ENCODE measurements around the gene SPCS1.
"Not testable (repeated sequence)": the region's sequence is repeated elsewhere in the genome, so short reads cannot be mapped to it uniquely, and the experiment has no call there.

SPCS1 gene

DNA sequence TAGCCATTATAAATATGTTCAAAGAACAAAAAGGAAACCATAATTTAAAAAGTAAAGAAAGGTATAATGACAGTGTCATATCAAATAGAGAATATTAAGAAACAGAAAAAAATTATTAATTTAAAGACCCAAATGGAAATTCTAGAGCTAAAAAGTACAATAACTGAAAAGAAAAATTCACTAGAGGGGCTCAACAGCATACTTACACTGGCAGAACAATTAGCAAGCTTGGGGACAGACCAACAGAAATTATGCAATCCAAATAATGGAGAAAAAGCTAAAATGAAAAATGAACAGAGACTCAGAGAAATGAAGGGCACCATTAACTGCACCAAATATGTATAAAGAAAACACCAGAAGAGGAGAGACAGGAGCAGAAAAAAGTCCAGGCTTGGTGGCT is 13.7 kb downstream of the SPCS1 start:
- no peaks in the 10 kb centered on the region for H3K4me1 ChIP-seq (ENCODE audit: control insufficient read depth, insufficient read depth, low read length)
- no peaks in the 10 kb centered on the region for H3K9me3 ChIP-seq (ENCODE audit: control insufficient read depth, insufficient read depth, low read length)
- no peak overlapping the region for H3K9ac ChIP-seq (ENCODE audit: low read depth, low read length)
- no peaks in the 10 kb centered on the region for H3K36me3 ChIP-seq (ENCODE audit: control insufficient read depth, insufficient read depth, low read length)
- no peak overlapping the region for H3K4me3 ChIP-seq (ENCODE audit: low read depth, low read length)
- H3K27me3 ChIP-seq (ENCODE audit: control insufficient read depth, insufficient read depth, low read length): no peaks in the 10 kb centered on the region

DNA sequence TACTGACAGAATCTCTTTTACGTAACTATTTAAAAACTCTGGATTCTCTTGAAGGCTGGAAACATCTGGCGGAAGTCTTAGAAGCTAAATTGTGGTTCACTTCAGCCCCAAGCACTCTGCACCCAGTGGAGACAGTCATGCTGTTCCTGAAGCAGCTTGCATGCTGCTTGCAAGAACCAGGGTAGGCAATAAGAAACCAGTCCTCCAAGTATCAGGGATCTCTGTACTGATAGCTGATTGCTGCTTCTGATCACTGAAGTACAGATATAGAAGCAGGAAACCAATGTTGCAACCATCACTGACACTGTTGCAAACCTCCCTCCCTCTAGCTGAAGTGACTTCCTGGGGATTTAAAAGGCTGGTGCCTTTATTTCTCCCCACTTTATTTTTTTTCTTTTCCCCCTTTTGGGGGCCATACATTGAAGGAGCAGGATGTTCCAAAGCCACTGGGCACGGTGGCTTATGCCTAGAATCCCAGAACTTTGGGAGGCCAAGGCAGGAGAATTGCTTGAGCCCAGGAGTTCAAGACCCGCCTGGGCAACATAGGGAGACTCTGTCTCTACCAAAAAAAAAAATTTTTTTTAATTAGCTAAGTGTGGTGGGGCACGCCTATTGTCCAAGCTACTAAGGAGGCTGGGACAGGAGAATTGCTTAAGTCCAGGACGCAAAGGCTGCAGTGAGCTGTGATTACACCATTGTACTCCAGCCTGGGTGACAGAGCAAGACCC is 15.3 kb downstream of the SPCS1 start:
- Histone ChIP-seq H3K9ac (ENCODE audit: low read depth, low read length) (no peak overlapping the region), H3K4me1 (ENCODE audit: control insufficient read depth, insufficient read depth, low read length) (no peaks in the 10 kb centered on the region), H3K9me3 (ENCODE audit: control insufficient read depth, insufficient read depth, low read length) (no peaks in the 10 kb centered on the region), H3K36me3 (ENCODE audit: control insufficient read depth, insufficient read depth, low read length) (no peaks in the 10 kb centered on the region), H3K4me3 (ENCODE audit: low read depth, low read length) (no peak overlapping the region), H3K27me3 (ENCODE audit: control insufficient read depth, insufficient read depth, low read length) (no peaks in the 10 kb centered on the region)

DNA sequence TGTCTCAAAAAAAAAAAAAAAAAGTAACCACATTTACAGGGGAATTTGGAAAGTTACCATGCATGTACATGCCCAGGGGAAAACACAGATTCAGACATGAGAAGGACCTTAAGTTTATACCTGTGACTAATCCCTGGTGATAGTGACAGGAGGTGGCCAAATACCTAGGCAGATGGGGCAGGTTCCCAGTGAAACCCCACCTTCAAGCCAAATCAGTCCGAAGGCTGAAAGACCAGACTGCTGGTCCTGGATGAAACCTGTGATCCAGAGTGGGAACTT is 15.8 kb downstream of the SPCS1 start:
- Histone ChIP-seq H3K9me3 (ENCODE audit: control insufficient read depth, insufficient read depth, low read length) (no peaks in the 10 kb centered on the region), H3K4me1 (ENCODE audit: control insufficient read depth, insufficient read depth, low read length) (no peaks in the 10 kb centered on the region), H3K4me3 (ENCODE audit: low read depth, low read length) (no peak overlapping the region), H3K36me3 (ENCODE audit: control insufficient read depth, insufficient read depth, low read length) (no peaks in the 10 kb centered on the region), H3K27me3 (ENCODE audit: control insufficient read depth, insufficient read depth, low read length) (no peaks in the 10 kb centered on the region), H3K9ac (ENCODE audit: low read depth, low read length) (no peak overlapping the region)

DNA sequence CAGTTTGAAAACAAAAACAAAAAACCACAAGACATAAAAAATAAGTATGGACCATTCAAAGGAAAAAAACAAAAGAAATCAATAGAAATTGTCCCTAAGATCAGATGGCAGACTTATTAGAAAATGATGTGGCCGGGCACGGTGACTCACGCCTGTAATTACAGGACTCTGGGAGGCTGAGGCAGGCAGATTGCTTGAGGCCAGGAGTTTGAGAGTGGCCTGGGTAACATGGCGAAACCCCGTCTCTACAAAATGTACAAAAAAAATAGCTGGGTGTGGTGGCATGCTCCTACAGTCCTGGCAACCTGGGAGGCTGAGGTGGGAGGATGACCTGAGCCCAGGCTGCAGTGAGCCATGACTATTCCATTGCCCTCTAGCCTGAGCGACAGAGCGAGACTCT is 16.6 kb downstream of the SPCS1 start:
- Histone ChIP-seq H3K36me3 (ENCODE audit: control insufficient read depth, insufficient read depth, low read length) (no peaks in the 10 kb centered on the region), H3K9me3 (ENCODE audit: control insufficient read depth, insufficient read depth, low read length) (no peaks in the 10 kb centered on the region), H3K4me1 (ENCODE audit: control insufficient read depth, insufficient read depth, low read length) (no peaks in the 10 kb centered on the region), H3K4me3 (ENCODE audit: low read depth, low read length) (no peak overlapping the region), H3K9ac (ENCODE audit: low read depth, low read length) (no peak overlapping the region), H3K27me3 (ENCODE audit: control insufficient read depth, insufficient read depth, low read length) (no peaks in the 10 kb centered on the region)

DNA sequence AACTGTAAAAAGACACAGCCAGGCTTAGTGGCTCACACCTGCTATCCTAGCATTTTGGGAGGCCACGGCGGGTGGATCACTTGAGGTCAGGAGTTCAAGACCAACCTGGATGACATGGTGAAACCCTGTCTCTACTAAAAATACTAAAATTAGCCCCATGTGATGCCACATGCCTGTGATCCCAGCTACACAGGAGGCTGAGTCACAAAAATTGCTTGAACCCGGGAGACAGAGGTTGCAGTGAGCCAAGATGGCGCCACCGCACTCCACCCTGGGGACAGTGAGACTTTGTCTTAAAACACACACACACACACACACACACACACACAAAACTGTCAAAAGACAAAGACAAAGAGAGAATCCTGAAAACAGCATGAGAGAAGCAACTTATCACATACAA is 18.0 kb downstream of the SPCS1 start:
- Histone ChIP-seq H3K9ac (ENCODE audit: low read depth, low read length) (no peak overlapping the region), H3K9me3 (ENCODE audit: control insufficient read depth, insufficient read depth, low read length) (no peaks in the 10 kb centered on the region), H3K36me3 (ENCODE audit: control insufficient read depth, insufficient read depth, low read length) (no peaks in the 10 kb centered on the region), H3K27me3 (ENCODE audit: control insufficient read depth, insufficient read depth, low read length) (no peaks in the 10 kb centered on the region), H3K4me3 (ENCODE audit: low read depth, low read length) (no peak overlapping the region), H3K4me1 (ENCODE audit: control insufficient read depth, insufficient read depth, low read length) (no peaks in the 10 kb centered on the region)

DNA sequence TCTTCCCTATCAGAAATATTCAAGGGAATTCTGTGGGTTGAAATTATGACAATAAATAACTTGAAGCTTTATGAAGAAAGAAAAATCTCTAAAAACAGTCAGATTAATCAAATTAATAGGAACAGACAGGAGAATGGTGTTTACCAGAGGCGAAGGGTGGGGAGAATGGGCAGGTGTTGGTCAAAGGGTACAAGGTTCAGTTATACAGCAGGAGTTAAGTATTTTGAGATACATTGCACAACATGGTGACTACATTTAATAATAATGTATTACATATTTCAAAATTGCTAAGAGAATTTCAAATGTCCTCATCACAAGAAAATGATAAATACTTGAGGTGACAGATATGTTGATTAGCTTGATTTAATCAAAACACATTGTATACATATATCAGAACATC is 18.6 kb downstream of the SPCS1 start:
- H3K9ac ChIP-seq (ENCODE audit: low read depth, low read length): no peak overlapping the region
- H3K4me3 ChIP-seq (ENCODE audit: low read depth, low read length): no peak overlapping the region
- H3K9me3 ChIP-seq (ENCODE audit: control insufficient read depth, insufficient read depth, low read length): no peaks in the 10 kb centered on the region
- H3K27me3 ChIP-seq (ENCODE audit: control insufficient read depth, insufficient read depth, low read length): no peaks in the 10 kb centered on the region
- no peaks in the 10 kb centered on the region for H3K36me3 ChIP-seq (ENCODE audit: control insufficient read depth, insufficient read depth, low read length)
- no peaks in the 10 kb centered on the region for H3K4me1 ChIP-seq (ENCODE audit: control insufficient read depth, insufficient read depth, low read length)

DNA sequence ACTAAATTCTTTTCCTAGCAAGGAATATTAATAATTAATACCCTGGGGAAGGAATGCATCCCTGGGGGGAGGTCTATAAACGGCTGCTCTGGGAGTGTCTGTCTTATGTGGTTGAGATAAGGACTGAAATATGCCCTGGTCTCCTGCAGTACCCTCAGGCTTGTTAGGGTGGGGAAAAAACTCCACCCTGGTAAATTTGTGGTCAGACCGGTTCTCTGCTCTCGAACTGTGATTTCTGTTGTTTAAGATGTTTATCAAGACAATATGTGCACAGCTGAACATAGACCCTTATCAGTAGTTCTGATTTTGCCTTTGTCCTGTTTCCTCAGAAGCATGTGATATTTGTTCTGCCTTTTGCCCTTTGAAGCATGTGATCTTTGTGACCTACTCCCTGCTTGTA is 22.8 kb downstream of the SPCS1 start:
- not testable (repeated sequence) for H3K9ac ChIP-seq (ENCODE audit: low read depth, low read length); H3K9me3 ChIP-seq (ENCODE audit: control insufficient read depth, insufficient read depth, low read length); H3K36me3 ChIP-seq (ENCODE audit: control insufficient read depth, insufficient read depth, low read length)

DNA sequence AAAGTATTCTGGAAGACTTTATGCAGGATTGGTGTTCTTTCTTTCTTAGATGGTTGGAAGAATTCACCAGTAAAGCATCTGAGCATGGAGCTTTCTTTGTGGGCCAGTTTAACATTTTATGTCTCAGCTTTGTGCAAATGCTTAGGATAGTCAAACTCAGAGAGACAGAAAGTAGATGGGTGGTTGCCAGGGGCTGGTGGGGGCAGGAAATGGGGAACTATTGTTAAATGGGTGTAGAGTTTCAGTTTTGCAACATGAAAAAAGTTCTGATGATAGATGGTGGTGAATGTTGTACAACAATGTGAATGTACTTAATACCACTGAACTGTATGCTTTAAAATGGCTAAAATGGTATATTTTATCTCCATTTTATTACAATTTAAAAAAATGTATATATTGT is 24.8 kb downstream of the SPCS1 start:
- Histone ChIP-seq H3K9ac (ENCODE audit: low read depth, low read length) (no peak overlapping the region), H3K4me3 (ENCODE audit: low read depth, low read length) (no peak overlapping the region), H3K27me3 (ENCODE audit: control insufficient read depth, insufficient read depth, low read length) (no peaks in the 10 kb centered on the region), H3K9me3 (ENCODE audit: control insufficient read depth, insufficient read depth, low read length) (no peaks in the 10 kb centered on the region), H3K4me1 (ENCODE audit: control insufficient read depth, insufficient read depth, low read length) (no peaks in the 10 kb centered on the region), H3K36me3 (ENCODE audit: control insufficient read depth, insufficient read depth, low read length) (peaks cover 6% of the 10 kb centered on the region)

More for the DNA sequence above, 22.8 kb downstream of the SPCS1 start:
- not testable (repeated sequence) for H3K27me3 ChIP-seq (ENCODE audit: control insufficient read depth, insufficient read depth, low read length); H3K4me1 ChIP-seq (ENCODE audit: control insufficient read depth, insufficient read depth, low read length); H3K4me3 ChIP-seq (ENCODE audit: low read depth, low read length)

DNA sequence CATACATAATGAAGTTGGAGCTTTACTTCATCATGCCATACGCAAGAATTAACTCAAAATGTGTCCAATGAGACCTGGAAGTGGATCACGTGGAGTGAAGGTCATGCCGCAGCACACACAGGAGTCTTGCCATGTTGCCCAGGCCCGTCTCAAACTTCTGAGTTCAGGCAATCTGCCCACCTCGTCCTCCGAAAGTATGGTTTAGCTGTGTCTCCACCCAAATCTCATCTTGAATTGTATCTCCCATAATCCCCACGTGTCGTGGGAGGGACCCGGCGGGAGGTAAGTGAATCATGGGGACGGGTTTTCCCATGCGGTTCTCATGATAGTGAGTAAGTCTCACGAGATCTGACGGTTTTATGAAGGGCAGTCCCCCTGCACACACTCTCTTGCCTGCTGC is 25.7 kb downstream of the SPCS1 start:
- no peak overlapping the region for H3K4me3 ChIP-seq (ENCODE audit: low read depth, low read length)
- no peaks in the 10 kb centered on the region for H3K27me3 ChIP-seq (ENCODE audit: control insufficient read depth, insufficient read depth, low read length)
- peaks cover 8% of the 10 kb centered on the region for H3K36me3 ChIP-seq (ENCODE audit: control insufficient read depth, insufficient read depth, low read length)
- no peaks in the 10 kb centered on the region for H3K4me1 ChIP-seq (ENCODE audit: control insufficient read depth, insufficient read depth, low read length)
- no peaks in the 10 kb centered on the region for H3K9me3 ChIP-seq (ENCODE audit: control insufficient read depth, insufficient read depth, low read length)
- H3K9ac ChIP-seq (ENCODE audit: low read depth, low read length): no peak overlapping the region

DNA sequence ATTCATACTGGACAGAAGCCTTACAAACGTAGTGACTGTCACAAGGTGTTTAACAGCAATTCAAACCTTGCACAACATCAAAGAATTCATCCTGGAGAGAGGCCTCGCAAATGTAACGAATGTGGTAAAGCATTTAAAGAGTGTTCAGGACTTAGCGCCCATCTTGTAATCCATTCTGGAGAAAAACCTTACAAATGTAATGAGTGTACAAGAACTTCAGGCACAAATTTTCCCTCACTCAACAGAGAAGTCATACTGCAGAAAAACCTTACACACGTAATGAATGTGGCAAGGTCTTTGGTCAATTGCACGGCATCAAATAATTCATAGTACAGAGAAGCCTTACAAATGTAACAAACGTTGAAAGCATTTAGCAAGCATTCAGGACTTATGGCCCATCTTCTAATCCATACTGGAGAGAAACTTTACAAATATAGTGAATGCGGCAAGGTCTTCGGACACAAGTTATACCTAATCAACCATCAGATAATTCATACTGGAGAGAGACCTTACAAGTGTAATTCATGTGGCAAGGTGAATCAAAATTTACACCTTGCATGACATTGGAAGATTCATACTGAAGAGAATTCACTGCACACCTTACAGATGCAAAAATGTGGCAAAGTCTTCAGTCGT is 27.5 kb downstream of the SPCS1 start:
- no peaks in the 10 kb centered on the region for H3K9me3 ChIP-seq (ENCODE audit: control insufficient read depth, insufficient read depth, low read length)
- no peak overlapping the region for H3K9ac ChIP-seq (ENCODE audit: low read depth, low read length)
- H3K4me1 ChIP-seq (ENCODE audit: control insufficient read depth, insufficient read depth, low read length): no peaks in the 10 kb centered on the region
- no peak overlapping the region for H3K4me3 ChIP-seq (ENCODE audit: low read depth, low read length)
- no peaks in the 10 kb centered on the region for H3K27me3 ChIP-seq (ENCODE audit: control insufficient read depth, insufficient read depth, low read length)
- peaks cover 8% of the 10 kb centered on the region for H3K36me3 ChIP-seq (ENCODE audit: control insufficient read depth, insufficient read depth, low read length)

DNA sequence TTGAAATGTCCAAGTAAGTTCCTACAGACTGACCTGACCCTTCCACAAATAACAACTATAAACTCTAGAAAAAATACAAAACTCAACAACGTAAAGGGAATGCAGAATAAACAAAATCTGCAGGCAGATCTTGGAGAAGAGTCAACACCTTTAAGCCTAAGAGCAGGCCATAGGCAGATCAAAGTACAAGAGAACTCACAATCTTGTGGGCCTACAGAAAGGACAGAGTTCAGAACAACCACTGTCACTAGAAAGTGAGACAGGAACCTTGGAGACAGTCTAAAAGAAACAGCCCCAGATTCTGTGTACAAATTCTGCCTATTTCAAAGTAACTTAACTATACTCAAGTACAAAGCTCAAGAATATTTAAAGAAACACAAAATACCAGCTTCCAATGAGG is 33.8 kb downstream of the SPCS1 start:
- H3K36me3 ChIP-seq (ENCODE audit: control insufficient read depth, insufficient read depth, low read length): peaks cover 17% of the 10 kb centered on the region
- no peak overlapping the region for H3K9ac ChIP-seq (ENCODE audit: low read depth, low read length)
- H3K27me3 ChIP-seq (ENCODE audit: control insufficient read depth, insufficient read depth, low read length): no peaks in the 10 kb centered on the region
- H3K9me3 ChIP-seq (ENCODE audit: control insufficient read depth, insufficient read depth, low read length): no peaks in the 10 kb centered on the region
- no peak overlapping the region for H3K4me3 ChIP-seq (ENCODE audit: low read depth, low read length)
- H3K4me1 ChIP-seq (ENCODE audit: control insufficient read depth, insufficient read depth, low read length): no peaks in the 10 kb centered on the region

DNA sequence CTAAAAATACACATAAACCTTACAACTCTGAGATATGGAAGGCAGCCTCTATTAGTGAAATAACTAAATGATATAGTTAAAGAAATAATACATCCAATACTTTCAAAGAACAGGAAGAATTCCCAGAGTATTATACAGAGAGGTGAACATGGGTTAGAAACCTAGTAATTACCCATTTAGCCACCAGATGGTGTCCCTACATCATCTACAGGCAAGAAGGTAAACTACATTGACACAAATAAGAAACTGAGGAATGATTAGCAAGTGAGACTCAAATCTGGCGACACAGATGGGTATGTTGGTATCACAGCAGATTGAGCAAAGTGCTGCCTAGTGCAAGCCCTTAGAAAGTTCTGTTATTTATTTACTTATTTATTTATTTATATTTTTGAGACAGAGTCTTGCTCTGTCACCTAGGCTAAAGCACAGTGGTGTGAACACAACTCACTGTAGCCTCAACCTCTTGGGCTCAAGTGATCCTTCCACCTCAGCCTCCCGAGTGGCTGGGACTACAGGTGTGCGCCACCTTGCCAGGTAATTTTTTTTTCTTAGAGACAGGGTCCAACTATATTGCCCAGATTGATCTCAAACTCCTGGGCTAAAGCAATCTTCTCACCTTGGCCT is 36.6 kb downstream of the SPCS1 start:
- Histone ChIP-seq H3K36me3 (ENCODE audit: control insufficient read depth, insufficient read depth, low read length) (peaks cover 18% of the 10 kb centered on the region), H3K27me3 (ENCODE audit: control insufficient read depth, insufficient read depth, low read length) (no peaks in the 10 kb centered on the region), H3K4me3 (ENCODE audit: low read depth, low read length) (no peak overlapping the region), H3K4me1 (ENCODE audit: control insufficient read depth, insufficient read depth, low read length) (no peaks in the 10 kb centered on the region), H3K9me3 (ENCODE audit: control insufficient read depth, insufficient read depth, low read length) (no peaks in the 10 kb centered on the region), H3K9ac (ENCODE audit: low read depth, low read length) (no peak overlapping the region)

All from iPS-15b (cell line).